GM18517 (cell line): ENCODE measurements around the gene CRABP1.

Source experiments
- ATAC-seq: cut with Tn5 transposase; IDR thresholded peaks from one replicate; pipeline ENCODE4 v1.9.1; 2021; ENCODE audit warnings: mild to moderate bottlenecking, moderate library complexity; ENCODE audit not compliant: unreplicated experiment

Gene CRABP1

GRCh38 chr15:78316283-78317083 lies 23.7 kb upstream of the CRABP1 start:
- ATAC-seq, result no peak

GRCh38 chr15:78317145-78317836 lies 22.9 kb upstream of the CRABP1 start:
- ATAC-seq, result no peak

GRCh38 chr15:78319588-78319987 lies 20.6 kb upstream of the CRABP1 start:
- no peak for ATAC-seq

GRCh38 chr15:78320183-78320582 lies 20.0 kb upstream of the CRABP1 start:
- ATAC-seq, result no peak

GRCh38 chr15:78321041-78321570 lies 19.0 kb upstream of the CRABP1 start:
- ATAC-seq, result no peak

GRCh38 chr15:78321786-78322185 lies 18.4 kb upstream of the CRABP1 start:
- no peak for ATAC-seq

- no peak for ATAC-seq
Observed at GRCh38 chr15:78322243-78322642, 17.9 kb upstream of the CRABP1 start.

- no peak for ATAC-seq
Observed at GRCh38 chr15:78322724-78323521, 17.2 kb upstream of the CRABP1 start.

GRCh38 chr15:78323693-78324092 lies 16.5 kb upstream of the CRABP1 start:
- ATAC-seq, result no peak

- no peak for ATAC-seq
Observed at GRCh38 chr15:78324144-78324543, 16.0 kb upstream of the CRABP1 start.

- no peak for ATAC-seq
Observed at GRCh38 chr15:78325092-78325843, 14.9 kb upstream of the CRABP1 start.

GRCh38 chr15:78327466-78327865 lies 12.7 kb upstream of the CRABP1 start:
- no peak for ATAC-seq

GRCh38 chr15:78329625-78330024 lies 10.5 kb upstream of the CRABP1 start:
- no peak for ATAC-seq

GRCh38 chr15:78334845-78335244 lies 5.3 kb upstream of the CRABP1 start:
- ATAC-seq, result no peak

- no peak for ATAC-seq
Observed at GRCh38 chr15:78335985-78336384, 4.2 kb upstream of the CRABP1 start.

- ATAC-seq, result no peak
Observed at GRCh38 chr15:78338781-78339180, 1.4 kb upstream of the CRABP1 start.

- ATAC-seq, result no peak
Observed at GRCh38 chr15:78339559-78339958, 594 bp upstream of the CRABP1 start.

- no peak for ATAC-seq
Observed at GRCh38 chr15:78341057-78341987, 1.2 kb downstream of the CRABP1 start.

- no peak for ATAC-seq
Observed at GRCh38 chr15:78342021-78342420, 1.9 kb downstream of the CRABP1 start.
